GM21529 (cell line): ENCODE measurements around the gene ADAMTS3.
A peak's percentile ranks its signal among the peaks of the same experiment; 100 is the strongest.

Experiments used
- ATAC-seq: cut with Tn5 transposase; IDR thresholded peaks from one replicate; pipeline ENCODE4 v1.9.1; 2021; ENCODE audit not compliant: unreplicated experiment

Gene ADAMTS3

DNA sequence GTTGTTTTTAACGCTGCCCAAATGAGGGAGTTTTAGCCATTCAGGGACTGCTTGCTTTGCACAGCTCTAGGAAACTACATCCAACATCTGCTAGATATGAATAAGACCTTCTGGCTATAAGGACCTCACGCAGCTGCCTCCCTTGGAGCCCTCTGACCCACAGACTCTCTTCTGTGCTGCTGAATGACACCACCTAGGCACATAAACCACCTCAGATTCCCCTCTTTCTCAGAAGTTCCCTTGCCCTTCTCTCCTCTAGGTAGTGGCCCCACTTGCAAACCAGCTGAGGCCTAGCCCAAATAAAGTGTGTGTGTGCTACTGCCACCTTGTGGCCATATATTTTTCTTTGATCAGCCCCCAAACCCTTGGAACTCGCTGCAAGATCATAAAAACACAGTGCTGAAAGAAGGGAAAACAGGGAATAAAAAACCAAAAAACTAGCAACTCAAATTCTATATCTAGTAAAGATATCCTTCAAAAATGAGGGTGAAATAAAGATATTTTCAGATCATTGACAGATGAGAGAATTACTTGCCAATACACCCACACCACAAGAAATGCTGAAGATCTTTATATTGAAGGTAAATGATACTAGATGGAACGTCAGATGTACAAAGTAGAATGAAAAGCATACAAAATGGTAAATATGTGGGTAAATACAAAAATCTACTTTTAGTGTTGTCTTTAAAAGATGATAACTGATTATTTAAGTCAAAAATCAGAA lies 265.9 kb downstream of the ADAMTS3 start:
- ATAC-seq: peak; percentile 93

DNA sequence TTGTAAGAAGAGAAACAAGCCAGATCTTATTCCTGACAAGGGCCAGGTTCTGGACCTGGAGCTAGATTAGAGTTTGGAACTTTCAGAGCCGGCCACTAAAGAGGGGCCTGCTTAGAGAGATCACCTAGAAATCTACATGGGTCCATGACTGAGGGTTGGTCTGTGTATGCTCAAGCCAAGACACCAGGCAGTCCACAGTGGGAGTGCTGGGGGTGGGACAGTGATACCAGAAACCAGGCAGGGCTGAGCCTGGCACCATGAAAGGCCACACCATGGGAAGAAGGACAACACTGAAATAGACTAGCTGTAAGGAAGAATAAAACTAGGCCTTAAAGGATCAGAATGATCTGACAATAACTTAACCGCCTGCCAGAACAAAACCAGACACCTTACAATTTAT lies 267.3 kb downstream of the ADAMTS3 start:
- no peak for ATAC-seq

DNA sequence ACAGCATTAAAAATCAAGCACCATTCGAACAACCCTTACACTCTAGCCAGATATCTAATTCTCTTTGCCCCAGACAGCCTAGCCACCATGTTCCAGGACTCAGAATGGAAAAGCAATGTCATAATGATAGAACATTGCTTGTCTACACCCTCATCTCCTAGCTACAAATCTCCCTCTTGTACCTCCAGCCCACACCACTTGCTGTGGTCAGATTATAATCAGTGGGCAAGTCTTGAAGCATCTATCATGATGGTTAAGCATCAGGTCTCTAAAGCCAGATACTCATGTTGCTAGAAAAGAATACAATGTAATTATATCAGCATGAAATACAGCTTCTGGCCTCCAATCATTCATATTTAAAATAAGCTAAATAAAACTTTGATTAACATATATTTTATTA lies 268.9 kb downstream of the ADAMTS3 start:
- ATAC-seq: no peak

- ATAC-seq: peak; percentile 81
Measured at GRCh38 chr4:72295966-72296557, 273.0 kb downstream of the ADAMTS3 start.

GRCh38 chr4:72290737-72291136 lies 278.3 kb downstream of the ADAMTS3 start:
- ATAC-seq: no peak

DNA sequence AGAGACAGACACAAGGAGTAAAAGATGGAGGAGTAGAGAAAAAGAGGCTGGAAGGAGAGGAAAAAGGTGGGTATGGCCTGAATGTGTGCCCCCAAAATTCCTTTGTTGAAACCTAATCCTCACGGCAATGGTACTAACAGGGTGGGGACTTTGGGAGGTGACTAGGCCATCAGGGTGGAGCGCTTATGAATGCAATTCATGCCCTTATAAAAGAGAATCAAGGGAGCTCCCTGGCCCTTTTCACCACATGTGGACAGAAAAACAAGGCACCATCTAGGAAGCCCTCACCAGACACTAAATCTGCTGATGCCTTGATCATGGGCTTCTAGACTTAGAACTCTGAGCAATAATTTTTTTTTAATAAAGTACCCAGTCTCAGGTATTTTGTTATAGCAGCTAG lies 282.1 kb downstream of the ADAMTS3 start:
- no peak for ATAC-seq

GRCh38 chr4:72286185-72286584 lies 282.8 kb downstream of the ADAMTS3 start:
- ATAC-seq: no peak

GRCh38 chr4:72283357-72283756 lies 285.7 kb downstream of the ADAMTS3 start:
- ATAC-seq: no peak

DNA sequence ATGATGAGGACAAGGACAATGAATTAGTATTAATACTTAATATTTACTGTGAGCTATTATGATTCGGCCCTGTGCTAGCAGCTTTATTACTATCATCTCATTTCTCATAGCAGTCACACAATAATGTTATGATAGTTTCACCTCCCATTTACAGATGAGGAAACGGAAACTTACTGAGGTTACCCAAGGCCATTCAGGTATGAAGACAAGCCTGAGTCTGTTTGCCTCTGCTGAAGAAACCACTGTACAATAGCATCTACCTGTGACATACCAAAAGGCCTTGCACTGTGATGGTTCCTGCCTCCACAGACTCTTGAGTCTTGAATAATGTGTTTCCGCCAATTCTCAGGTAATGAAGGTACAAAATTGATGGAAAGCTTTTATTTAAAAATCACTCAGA lies 288.8 kb downstream of the ADAMTS3 start:
- no peak for ATAC-seq

DNA sequence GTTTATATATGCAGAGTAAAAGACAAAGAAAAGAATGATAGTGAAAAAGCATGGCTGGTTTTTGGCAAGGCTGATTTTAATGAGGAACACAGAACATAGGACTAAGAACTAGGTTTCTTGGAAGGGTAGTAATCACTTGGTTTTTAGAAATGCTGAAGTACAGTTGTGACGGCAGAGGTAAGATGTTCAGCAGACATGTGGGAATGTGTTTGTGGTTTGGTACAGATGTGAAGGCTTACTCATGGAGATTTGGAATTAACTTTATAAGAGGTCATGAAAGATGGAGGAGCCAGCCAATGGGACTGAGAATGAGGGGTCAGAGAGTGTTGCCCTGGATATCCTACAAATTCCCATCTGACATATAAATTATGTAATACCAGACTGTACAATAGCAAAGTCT lies 293.6 kb downstream of the ADAMTS3 start:
- no peak for ATAC-seq

DNA sequence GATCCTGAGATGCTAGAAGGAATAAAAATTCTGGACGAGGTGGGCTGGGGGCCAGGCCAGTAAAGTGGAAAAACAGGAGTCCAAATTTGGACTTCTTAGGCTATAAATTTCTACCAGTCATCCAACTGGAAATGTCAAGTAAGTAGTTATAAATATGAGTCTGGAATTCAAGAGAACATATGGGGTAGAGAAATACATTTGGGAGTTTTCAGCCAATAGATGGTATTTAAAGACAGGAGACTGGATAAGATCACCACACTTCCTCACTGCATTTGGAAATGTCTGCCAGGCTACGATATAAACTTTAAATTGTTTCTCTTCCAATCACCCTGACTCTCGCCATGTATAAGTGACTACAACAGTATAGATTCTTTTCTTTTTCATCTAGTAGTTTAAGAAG lies 294.8 kb downstream of the ADAMTS3 start:
- no peak for ATAC-seq

- no peak for ATAC-seq
Measured at GRCh38 chr4:72255269-72255668, 313.8 kb downstream of the ADAMTS3 start.

- no peak for ATAC-seq
Measured at GRCh38 chr4:72243641-72244040, 325.4 kb downstream of the ADAMTS3 start.

GRCh38 chr4:72239487-72240116 lies 329.4 kb downstream of the ADAMTS3 start:
- ATAC-seq: no peak
